GM10266 (cell line): ENCODE measurements around the gene TRIP6.
"Not testable (repeated sequence)": the region's sequence is repeated elsewhere in the genome, so short reads cannot be mapped to it uniquely, and the experiment has no call there.

Source experiments
- DNase-seq: peaks from one replicate; pipeline ENCODE4 v3.0.0; 2012; ENCODE audit errors: extremely low spot score
- TF ChIP-seq, protein P1 (sequence below): IDR thresholded peaks from 2 replicates; pipeline ENCODE4 v1.5.1; 2012; ENCODE audit warnings: mild to moderate bottlenecking, low read depth; ENCODE audit not compliant: control insufficient read depth, insufficient read depth; ENCODE audit errors: missing control alignments

Gene TRIP6

DNA sequence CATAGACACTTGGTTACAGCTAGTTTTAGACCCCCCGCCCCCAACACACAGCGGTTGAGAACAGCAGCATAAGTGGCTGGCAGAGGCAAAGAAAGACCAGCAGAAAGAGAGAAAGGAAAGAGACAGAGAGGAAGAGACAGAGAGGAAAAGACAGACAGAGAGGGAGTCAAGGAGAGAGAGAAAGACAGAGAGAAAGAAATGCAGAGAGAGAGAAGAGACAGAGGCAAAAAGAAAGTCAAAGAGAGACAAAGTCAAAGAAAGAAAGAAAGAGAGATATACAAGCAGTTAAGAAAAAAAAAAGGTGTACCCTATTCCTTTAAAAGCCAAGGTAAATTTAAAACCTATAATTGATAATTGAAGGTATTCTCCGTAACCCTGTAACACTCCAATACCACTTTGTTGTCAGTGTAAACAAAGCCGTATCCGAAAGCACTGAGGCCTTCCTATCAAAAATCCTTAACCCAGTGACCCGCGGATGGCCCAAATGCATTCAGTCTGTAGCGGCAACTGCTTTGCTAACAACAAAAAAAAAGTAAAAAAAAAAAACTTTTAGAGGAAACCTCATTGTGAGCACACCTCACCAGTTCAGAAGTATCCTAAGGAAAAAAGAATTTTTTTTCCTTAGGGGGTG is 26.6 kb upstream of the TRIP6 start:
- no peak for DNase-seq
- TF ChIP-seq, protein P1, sequence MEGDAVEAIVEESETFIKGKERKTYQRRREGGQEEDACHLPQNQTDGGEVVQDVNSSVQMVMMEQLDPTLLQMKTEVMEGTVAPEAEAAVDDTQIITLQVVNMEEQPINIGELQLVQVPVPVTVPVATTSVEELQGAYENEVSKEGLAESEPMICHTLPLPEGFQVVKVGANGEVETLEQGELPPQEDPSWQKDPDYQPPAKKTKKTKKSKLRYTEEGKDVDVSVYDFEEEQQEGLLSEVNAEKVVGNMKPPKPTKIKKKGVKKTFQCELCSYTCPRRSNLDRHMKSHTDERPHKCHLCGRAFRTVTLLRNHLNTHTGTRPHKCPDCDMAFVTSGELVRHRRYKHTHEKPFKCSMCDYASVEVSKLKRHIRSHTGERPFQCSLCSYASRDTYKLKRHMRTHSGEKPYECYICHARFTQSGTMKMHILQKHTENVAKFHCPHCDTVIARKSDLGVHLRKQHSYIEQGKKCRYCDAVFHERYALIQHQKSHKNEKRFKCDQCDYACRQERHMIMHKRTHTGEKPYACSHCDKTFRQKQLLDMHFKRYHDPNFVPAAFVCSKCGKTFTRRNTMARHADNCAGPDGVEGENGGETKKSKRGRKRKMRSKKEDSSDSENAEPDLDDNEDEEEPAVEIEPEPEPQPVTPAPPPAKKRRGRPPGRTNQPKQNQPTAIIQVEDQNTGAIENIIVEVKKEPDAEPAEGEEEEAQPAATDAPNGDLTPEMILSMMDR, result no peak

DNA sequence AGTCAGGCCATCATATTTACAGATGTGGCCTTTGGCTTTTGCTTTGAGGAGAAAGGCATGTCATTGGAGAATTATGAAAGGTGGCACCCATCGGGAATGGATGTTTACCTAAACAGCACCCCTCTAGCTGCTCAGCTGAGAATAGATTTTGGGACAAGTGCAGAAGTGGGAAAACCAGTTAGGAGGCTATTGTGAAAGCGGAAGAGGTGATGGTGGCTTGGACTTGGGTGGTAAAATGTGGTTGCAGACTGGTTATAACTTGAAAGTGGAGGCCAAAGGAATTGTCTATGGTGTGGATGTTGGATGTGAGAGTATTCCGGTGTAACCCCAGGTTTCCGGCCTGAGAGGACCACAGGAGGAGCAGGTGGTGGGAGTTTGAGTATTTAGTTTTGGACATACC is 19.8 kb upstream of the TRIP6 start:
- no peak for DNase-seq
- TF ChIP-seq, protein P1, result no peak

DNA sequence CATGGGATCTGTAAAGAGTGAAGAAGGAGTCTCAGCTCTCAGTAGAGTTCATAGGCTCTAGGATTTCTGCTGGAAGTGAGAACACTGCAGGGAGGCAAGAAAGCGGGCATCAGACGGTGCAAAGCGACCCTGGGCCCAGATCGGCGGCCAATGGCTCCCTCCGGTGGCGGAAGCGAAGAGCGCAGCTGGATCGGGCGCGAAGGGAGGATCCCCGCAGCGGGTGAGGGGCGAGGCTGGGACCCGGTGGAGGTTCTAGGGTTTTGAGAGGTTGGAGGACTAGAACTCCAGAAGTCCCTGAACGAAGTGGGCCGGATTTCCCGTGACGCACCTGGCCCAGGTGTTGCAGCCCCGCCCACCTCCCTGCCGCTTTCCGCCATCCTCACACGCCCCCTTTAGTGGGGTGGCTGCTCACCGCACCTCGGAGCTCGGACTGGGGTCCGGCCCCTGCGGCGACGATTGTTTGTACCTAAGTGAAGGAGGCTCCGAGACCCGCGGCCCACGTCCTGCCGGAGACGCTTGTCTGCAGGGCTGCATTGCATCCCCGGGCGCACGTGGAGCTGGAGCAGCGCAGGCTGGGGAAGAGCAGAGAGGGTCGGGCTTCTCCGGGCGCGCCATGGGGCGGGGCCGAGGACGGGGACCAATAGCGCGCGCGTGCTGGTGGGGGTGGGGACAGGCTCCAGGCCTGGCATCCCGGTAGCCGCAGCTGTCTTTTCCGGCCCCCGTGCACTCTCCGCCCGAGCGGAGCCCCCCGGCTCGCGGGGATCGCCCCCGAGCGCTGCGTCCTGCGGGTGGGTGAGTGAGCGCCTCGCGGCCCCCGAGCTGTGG is 14.9 kb upstream of the TRIP6 start, which contains the start of gene SLC12A9:
TSS of gene SLC12A9 (plus strand) at position 666 of the 825 bp plus-strand sequence. CDS start 1,485 bp downstream, outside the sequence.
- TF ChIP-seq, protein P1, result peak; percentile 94
- DNase-seq, result peak; percentile 95

DNA sequence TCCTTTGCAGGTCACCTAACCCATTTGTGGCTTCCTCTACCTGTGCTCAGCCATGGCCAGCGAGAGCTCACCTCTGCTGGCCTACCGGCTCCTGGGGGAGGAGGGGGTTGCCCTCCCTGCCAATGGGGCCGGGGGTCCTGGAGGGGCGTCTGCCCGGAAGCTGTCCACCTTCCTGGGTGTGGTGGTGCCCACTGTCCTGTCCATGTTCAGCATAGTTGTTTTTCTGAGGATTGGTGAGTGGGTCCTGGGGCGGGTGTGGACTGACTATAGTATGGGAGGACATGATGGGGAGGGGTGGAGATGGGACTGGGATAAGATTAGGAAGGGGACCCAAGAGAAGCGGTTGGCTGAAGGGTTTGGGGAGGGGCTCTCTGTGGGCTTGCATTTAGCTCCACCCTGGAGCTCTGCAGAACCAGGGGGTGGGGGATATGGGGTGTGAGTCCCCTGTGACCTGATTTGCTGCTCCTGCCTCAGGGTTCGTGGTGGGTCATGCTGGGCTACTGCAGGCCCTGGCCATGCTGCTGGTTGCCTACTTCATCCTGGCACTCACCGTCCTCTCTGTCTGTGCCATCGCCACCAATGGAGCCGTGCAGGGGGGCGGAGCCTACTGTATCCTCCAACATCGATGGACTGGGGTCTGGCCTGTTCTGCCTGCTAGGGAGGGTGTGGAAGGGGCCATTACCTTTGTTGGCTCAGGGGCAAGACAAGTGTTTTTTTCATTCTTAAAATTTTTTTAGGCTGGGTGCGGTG is 12.9 kb upstream of the TRIP6 start:
- no peak for DNase-seq
- TF ChIP-seq, protein P1, result no peak

DNA sequence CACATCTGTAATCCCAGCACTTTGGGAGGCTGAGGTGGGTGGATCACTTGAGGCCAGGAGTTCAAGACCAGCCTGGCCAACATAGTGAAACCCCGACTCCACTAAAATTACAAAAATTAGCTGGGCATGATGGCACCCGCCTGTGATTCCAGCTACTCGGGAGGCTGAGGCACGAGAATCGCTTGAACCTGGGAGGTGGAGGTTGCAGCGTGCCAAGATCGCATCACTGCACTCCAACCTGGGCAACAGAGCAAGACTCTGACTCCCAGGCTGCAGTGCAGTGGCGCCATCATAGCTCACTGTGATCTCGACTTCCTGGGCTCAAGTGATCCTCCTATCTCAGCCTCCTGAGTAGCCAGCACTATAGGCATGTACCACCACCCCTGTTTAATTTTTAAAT is 12.3 kb upstream of the TRIP6 start:
- not testable (repeated sequence) for DNase-seq

DNA sequence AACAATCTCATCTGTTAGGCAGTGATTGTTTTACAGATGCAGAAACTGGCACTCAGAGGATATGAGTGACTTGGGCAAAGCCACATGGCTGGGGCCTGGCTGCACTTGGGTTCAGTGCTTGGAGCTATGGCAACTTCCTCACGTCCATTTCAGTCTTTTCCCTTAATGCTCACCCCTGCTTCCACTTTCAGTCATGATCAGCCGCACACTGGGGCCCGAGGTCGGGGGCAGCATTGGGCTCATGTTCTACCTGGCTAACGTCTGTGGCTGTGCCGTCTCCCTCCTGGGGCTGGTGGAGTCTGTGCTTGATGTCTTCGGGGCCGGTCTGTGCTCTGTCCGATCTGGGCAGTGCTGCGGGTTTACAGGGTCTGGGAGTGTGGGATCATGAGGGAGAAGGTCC is 11.7 kb upstream of the TRIP6 start:
- no peak for DNase-seq
- TF ChIP-seq, protein P1, result no peak

DNA sequence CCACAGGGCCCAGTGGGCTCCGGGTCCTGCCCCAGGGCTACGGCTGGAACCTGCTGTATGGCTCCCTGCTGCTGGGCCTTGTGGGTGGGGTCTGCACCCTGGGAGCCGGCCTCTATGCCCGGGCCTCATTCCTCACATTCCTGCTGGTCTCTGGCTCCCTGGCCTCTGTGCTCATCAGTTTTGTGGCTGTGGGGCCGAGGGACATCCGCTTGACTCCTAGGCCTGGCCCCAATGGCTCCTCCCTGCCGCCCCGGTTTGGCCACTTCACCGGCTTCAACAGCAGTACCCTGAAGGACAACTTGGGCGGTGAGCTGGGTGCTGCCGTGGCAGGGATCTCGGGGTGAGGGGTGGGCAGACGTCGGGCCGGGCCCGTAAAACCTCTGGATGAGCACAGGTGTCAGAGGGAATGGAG is 10.3 kb upstream of the TRIP6 start:
- no peak for DNase-seq
- TF ChIP-seq, protein P1, result no peak
